Measurements from ENCODE around the gene DCHS1.
A peak's percentile ranks its signal among the peaks of the same experiment; 100 is the strongest.
"Not testable (repeated sequence)": the region's sequence is repeated elsewhere in the genome, so short reads cannot be mapped to it uniquely, and the experiment has no call there.

DCHS1 gene, protein sequence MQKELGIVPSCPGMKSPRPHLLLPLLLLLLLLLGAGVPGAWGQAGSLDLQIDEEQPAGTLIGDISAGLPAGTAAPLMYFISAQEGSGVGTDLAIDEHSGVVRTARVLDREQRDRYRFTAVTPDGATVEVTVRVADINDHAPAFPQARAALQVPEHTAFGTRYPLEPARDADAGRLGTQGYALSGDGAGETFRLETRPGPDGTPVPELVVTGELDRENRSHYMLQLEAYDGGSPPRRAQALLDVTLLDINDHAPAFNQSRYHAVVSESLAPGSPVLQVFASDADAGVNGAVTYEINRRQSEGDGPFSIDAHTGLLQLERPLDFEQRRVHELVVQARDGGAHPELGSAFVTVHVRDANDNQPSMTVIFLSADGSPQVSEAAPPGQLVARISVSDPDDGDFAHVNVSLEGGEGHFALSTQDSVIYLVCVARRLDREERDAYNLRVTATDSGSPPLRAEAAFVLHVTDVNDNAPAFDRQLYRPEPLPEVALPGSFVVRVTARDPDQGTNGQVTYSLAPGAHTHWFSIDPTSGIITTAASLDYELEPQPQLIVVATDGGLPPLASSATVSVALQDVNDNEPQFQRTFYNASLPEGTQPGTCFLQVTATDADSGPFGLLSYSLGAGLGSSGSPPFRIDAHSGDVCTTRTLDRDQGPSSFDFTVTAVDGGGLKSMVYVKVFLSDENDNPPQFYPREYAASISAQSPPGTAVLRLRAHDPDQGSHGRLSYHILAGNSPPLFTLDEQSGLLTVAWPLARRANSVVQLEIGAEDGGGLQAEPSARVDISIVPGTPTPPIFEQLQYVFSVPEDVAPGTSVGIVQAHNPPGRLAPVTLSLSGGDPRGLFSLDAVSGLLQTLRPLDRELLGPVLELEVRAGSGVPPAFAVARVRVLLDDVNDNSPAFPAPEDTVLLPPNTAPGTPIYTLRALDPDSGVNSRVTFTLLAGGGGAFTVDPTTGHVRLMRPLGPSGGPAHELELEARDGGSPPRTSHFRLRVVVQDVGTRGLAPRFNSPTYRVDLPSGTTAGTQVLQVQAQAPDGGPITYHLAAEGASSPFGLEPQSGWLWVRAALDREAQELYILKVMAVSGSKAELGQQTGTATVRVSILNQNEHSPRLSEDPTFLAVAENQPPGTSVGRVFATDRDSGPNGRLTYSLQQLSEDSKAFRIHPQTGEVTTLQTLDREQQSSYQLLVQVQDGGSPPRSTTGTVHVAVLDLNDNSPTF (N-terminal part only)

GRCh38 chr11:6655790-6656583 is at the start of gene DCHS1:
Gene DCHS1 (minus strand): TSS chr11:6655809. CDS start chr11:6641613, 14,196 bp downstream.
- no peak for DNase-seq (ENCODE audit: low read depth)

GRCh38 chr11:6703247-6704063 is 47.8 kb upstream of the DCHS1 start:
- DNase-seq (ENCODE audit: low read depth) = no peak

DNA sequence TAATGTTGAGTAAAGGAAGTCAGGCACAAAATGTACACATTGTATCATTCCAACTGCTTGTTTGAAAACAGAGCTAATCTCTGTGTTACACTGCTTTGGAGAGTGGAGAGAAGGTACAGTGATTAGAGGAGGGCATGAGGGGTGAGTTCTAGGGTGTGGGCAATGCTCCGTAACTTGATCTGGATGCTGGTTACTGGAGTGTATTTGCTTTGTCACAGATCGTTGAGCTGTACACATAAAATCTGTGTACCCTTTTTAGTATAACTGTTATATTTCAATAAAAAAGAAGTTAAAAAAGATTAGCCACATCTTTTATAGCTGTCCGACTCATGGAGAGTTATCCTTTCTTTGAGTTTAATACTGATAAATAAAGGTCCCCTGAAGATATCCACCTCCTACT is 46.3 kb upstream of the DCHS1 start:
- DNase-seq (ENCODE audit: low read depth) = not testable (repeated sequence)

GRCh38 chr11:6695377-6695776 is 39.8 kb upstream of the DCHS1 start:
- DNase-seq (ENCODE audit: low read depth) = no peak

GRCh38 chr11:6694229-6694535 is 38.6 kb upstream of the DCHS1 start:
- DNase-seq (ENCODE audit: low read depth) = no peak

GRCh38 chr11:6693342-6694228 is 38.0 kb upstream of the DCHS1 start:
- DNase-seq (ENCODE audit: low read depth) = peak; percentile 45

DNA sequence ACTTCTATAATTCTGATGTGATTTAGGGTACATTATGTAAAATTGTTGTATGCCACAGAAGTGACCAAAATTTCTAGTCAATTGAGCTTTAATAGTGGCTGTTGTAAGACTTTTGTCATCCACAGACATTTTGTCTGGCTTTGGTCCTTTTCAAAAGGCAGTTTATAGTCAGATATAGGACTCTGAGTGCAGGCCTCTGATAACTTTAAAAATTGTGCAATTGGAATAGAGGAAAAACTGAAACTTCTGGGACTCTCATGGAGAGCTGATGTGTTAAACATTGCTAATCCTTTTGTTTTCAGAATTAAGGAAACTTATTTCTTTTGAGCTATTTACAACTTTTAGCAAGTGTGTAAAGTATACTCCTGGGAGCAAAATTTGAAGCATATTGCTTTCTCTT is 36.5 kb upstream of the DCHS1 start:
- DNase-seq (ENCODE audit: low read depth) = no peak

- not testable (repeated sequence) for DNase-seq (ENCODE audit: low read depth)
These were observed 35.0 kb upstream of the DCHS1 start for GRCh38 chr11:6690431-6691132.

DNA sequence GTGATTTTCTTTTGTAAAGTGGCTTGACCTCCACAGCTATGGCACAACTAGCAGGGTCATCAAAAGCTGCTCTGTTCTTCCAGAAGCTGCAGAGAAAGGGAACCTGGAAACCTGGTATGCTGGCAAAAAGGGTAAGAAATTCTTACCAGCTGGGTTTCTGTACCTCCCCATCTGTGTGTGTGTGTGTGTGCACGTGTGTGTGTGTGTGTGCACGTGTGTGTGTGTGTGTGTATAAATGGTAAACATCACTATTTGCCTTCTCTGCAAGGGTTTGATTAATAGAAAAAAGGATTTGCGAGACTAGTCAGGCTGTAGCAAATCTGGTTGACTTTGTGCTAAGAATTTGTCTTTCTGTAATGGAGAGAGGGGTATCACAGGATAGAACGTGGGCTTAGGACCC is 32.3 kb upstream of the DCHS1 start:
- DNase-seq (ENCODE audit: low read depth) = no peak

DNA sequence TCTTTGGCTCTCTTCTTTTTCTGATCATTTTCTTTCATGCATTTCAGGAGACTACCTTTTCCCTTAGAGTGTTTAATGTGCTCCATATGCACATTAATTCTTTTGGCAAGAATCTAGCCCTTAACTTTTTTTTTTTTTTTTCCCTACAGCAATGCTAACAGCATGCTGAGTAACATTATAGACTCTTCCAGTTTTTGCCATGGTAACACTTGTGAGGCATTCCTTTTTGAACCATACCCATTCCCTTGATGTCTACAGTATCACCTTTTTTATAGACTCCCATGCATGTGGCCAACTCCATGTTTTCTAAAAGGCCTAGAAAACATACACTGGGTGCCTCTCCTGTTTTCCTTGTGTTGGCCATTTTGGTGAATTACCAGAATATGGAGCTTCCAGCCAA is 30.4 kb upstream of the DCHS1 start:
- DNase-seq (ENCODE audit: low read depth) = no peak

- not testable (repeated sequence) for DNase-seq (ENCODE audit: low read depth)
These were observed 28.5 kb upstream of the DCHS1 start for GRCh38 chr11:6684068-6684467.

DNA sequence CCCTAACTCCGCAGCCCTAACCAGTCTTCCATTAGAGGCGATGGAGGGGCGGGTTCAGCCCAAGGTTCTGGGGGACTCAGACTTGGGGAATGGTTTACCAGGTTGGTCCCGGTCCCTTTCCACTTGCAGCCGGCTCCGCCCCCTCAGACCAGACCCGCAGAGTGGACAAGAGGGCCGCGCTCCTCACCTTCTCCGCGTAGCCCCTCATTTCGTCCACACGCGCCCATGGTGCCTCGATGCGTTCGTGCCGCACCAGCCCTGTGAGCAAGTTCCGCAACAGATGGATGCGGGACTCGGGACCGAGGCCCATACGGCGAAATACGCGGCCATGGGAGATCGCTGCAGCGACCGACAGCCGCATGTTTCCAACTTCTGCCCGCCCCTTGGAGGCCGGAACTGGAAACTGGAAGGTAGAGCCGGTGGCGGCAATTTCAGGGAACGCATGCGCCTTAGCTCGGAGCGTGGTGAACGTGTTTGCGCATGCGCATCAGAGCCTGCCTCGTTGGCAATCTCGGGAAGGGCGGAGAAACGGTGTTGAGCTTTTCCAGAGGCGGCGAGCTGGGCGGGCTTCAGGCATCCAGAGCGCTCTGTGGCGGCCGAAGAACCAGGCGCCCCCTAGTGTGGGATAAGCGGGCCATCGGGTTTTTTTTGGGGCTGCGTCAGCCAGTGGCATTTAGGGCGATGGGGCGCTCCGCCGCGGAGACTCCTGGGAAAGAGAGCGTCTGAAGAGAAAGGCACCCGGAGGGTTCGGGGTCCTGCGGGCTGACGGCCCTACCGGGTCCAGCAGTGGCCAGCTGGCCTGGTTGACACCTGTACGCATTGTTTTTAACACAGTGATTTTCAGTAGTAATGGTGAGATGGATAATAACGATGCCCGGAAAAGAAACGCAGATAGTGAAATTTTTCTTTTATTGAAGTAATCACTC is 27.6 kb upstream of the DCHS1 start, which contains the start of gene MRPL17:
Gene MRPL17 (minus strand): TSS at position 405 of the 926 bp plus-strand sequence. CDS start 44 bp downstream, at position 361.
- peak; percentile 97 for DNase-seq (ENCODE audit: low read depth)

DNA sequence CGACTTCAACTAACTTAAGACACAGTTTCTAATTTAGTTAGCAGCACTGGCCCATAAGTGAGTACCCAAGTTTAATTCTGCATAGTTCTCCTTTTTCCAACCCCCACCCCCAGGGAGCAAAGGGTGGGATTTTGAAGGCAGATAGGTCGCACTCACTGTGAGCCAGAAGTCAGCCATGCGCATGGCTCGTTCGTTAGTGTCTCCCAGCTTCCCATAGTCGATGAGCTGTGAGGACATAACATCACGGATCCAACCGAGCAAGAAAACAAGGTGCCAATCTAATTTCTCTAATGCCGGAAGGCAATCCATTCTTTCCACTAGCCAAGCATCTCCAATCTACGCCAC is 27.0 kb upstream of the DCHS1 start:
- no peak for DNase-seq (ENCODE audit: low read depth)

DNA sequence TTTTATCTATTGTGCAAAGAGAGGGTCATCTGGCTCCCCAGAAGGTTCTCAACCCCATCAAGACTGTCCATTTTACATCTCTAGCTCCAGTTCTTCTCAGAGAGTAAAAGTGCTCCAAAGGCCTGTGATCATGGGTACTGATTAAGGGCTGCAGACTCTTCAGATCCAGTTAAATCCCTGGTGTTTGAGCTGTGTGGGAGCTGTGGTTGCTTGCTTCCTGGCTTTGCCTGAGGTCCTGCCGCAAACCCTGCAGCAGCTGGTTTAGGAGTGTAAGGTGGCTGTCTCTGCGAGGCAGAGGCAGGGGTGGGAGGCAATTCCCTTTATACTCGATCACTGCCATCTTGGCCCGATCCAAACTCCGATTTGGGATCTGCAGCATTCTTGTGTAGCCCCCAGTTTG is 26.3 kb upstream of the DCHS1 start:
- no peak for DNase-seq (ENCODE audit: low read depth)

DNA sequence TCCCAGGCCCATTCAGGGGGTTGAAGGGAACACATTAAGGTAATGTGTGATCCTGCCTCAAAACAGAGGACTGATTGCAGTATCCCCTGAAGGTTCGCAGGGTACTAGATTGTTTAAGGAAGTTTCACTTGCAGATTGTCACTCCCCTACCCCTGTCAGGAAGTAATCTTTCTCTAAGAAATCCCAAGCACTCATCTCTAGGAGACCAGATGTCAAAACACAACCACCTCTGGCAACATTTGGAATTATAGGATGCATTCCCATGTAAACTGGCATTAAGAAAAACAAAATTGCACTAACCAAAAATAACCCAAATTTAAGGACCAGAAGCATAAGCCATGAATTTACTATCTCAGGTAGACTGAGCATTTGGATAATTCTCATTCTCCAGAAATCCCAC is 25.9 kb upstream of the DCHS1 start:
- DNase-seq (ENCODE audit: low read depth) = no peak

GRCh38 chr11:6677018-6677417 is 21.4 kb upstream of the DCHS1 start:
- DNase-seq (ENCODE audit: low read depth) = no peak

DNA sequence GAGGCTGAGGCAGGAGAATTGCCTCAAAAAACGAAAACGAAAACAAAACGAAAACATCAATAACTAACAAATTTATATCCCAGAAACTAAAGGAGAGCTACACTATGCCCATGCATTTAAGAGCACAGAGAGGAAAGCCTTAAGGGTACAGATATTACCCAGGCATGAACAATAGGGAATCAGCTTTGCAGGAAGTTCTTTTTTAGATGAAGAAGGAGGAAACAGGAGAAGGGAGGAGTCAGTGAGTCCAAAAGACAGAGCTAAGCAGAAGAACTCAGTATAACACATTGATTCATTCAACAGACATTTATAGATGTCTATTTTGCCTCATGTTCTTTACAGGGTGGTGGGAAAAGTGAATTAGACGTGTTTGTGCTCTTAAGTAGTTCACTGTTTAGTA is 19.3 kb upstream of the DCHS1 start:
- no peak for DNase-seq (ENCODE audit: low read depth)

- no peak for DNase-seq (ENCODE audit: low read depth)
These were observed 18.6 kb upstream of the DCHS1 start for GRCh38 chr11:6674219-6674597.

Data from activated T-cell treated with anti-CD3 and anti-CD28 coated beads for 48 hours (primary cell).